H1 (cell line): ENCODE measurements around the gene FGR. TPM values are rescaled to one million over a fixed set of nuclear protein-coding genes. Genes with fewer than 3 reads are reported as not detected.

Experiments used
- CTCF ChIA-PET: fragments of 300-600 bp; sonication (Branson Sonifier 250); formaldehyde crosslinking; loops from one replicate; lab custom pipeline; 2021; ENCODE audit not compliant: partially characterized antibody; lab: Charles Lee
- POLR2A ChIA-PET: fragments of 300-600 bp; sonication (Branson Sonifier 250); formaldehyde crosslinking; loops from one replicate; lab custom pipeline; 2021; ENCODE audit warnings: inconsistent platforms; ENCODE audit not compliant: partially characterized antibody; lab: Charles Lee
- DNase-seq, 2 experiments: peaks; one replicate each; pipeline versions ENCODE4 v3.0.0 to v3.0.0-alpha.2; 2010 to 2022; ENCODE audit warnings: low spot score in 2 of 2, low read depth in 1 of 2, mixed read lengths in 1 of 2
- FAIRE-seq: peaks from 2 replicates; lab custom pipeline; 2011; peaks lifted over from hg19 to GRCh38; lab: Jason Lieb, UNC
- H2AFZ ChIP-seq: 2 replicates; pipeline ENCODE4 v1.8.1; 2012; ENCODE audit warnings: low read length, inconsistent platforms
- H2AK5ac ChIP-seq: 2 replicates; pipeline ENCODE4 v1.6.1; 2013; ENCODE audit warnings: low read depth, low read length
- H2BK120ac ChIP-seq: replicated peaks from 2 replicates; pipeline ENCODE3; 2013; ENCODE audit warnings: low read depth, low read length, inconsistent platforms
- H2BK12ac ChIP-seq: 2 replicates; pipeline ENCODE4 v1.6.1; 2013; ENCODE audit warnings: low read depth, low read length
- H2BK15ac ChIP-seq: 2 replicates; pipeline ENCODE4 v1.6.1; 2013; ENCODE audit warnings: low read length
- H2BK20ac ChIP-seq: 2 replicates; pipeline ENCODE4 v1.6.1; 2013; ENCODE audit warnings: low read length
- H2BK5ac ChIP-seq: 2 replicates; pipeline ENCODE4 v1.6.1; 2013; ENCODE audit warnings: low read depth, low read length
- H3K14ac ChIP-seq: 2 replicates; pipeline ENCODE4 v1.6.1; 2013; ENCODE audit warnings: inconsistent platforms; ENCODE audit not compliant: insufficient read length
- H3K18ac ChIP-seq: 2 replicates; pipeline ENCODE4 v1.6.1; 2013; ENCODE audit warnings: low read length; ENCODE audit errors: extremely low read depth
- H3K23ac ChIP-seq: 2 replicates; pipeline ENCODE4 v1.6.1; 2013; ENCODE audit warnings: inconsistent platforms; ENCODE audit not compliant: insufficient read length
- H3K23me2 ChIP-seq: 2 replicates; pipeline ENCODE4 v1.6.1; 2013; ENCODE audit warnings: low read depth, low read length
- H3K27ac ChIP-seq: 2 replicates; pipeline ENCODE4 v1.6.1; 2011; ENCODE audit warnings: low read depth, low read length, inconsistent platforms
- H3K27me3 ChIP-seq, 4 experiments: replicated peaks in 1 of 4; 1 replicate in 1 of 4; 2 replicates in 3 of 4; pipeline versions ENCODE4 v1.6.1 to v1.8.1; 2011 to 2013; ENCODE audit warnings: low read length in 3 of 4, mild to moderate bottlenecking in 3 of 4, inconsistent platforms in 2 of 4, mixed read lengths in 2 of 4, moderate library complexity in 1 of 4; ENCODE audit not compliant: control insufficient read depth in 3 of 4, insufficient read depth in 3 of 4; ENCODE audit errors: extremely low read depth in 1 of 4
- H3K36me3 ChIP-seq, 4 experiments: 2 replicates each; pipeline versions ENCODE4 v1.6.1 to v1.8.1; 2011 to 2013; ENCODE audit warnings: mild to moderate bottlenecking in 4 of 4, low read length in 3 of 4, moderate library complexity in 2 of 4, control low read depth in 1 of 4, inconsistent platforms in 1 of 4; ENCODE audit not compliant: insufficient read depth in 4 of 4, control insufficient read depth in 2 of 4
- H3K4ac ChIP-seq: replicated peaks from 2 replicates; pipeline ENCODE3; 2013; ENCODE audit warnings: low read length, low read depth, mixed read lengths, inconsistent platforms; ENCODE audit not compliant: insufficient read length
- H3K4me1 ChIP-seq, 4 experiments: replicated peaks in 1 of 4; 1 replicate in 1 of 4; 2 replicates in 3 of 4; pipeline versions ENCODE4 v1.6.1 to v1.8.1; 2011 to 2013; ENCODE audit warnings: low read length in 3 of 4, inconsistent platforms in 2 of 4, mixed read lengths in 1 of 4; ENCODE audit not compliant: insufficient read depth in 4 of 4, control insufficient read depth in 3 of 4
- H3K4me2 ChIP-seq, 2 experiments: 2 replicates each; pipeline versions ENCODE4 v1.6.1 to v1.8.1; 2011 to 2013; ENCODE audit warnings: low read depth in 2 of 2, low read length in 2 of 2, control low read depth in 1 of 2, inconsistent platforms in 1 of 2, mild to moderate bottlenecking in 1 of 2; ENCODE audit not compliant: insufficient read depth in 1 of 2
- H3K4me3 ChIP-seq, 4 experiments: fragments of 200-600, 300-600 bp in 1 of 4; sonication (generic), shearing (Covaris generic), sonication (Bioruptor Twin) in 1 of 4; 2 replicates each; pipeline versions ENCODE4 v1.5.1 to v1.8.1; 2011 to 2016; ENCODE audit warnings: low read length in 4 of 4, low read depth in 3 of 4, control low read depth in 2 of 4, inconsistent platforms in 2 of 4, mild to moderate bottlenecking in 2 of 4, mixed read lengths in 1 of 4, moderate library complexity in 1 of 4; ENCODE audit not compliant: insufficient read depth in 2 of 4; ENCODE audit errors: extremely low read depth in 1 of 4
- H3K56ac ChIP-seq: replicated peaks from 2 replicates; pipeline ENCODE3; 2013; ENCODE audit warnings: low read depth, mild to moderate bottlenecking, mixed read lengths, low read length, inconsistent platforms; ENCODE audit not compliant: insufficient read length
- H3K79me1 ChIP-seq: 2 replicates; pipeline ENCODE4 v1.6.1; 2013; ENCODE audit warnings: low read depth, low read length, control low read depth
- H3K79me2 ChIP-seq, 2 experiments: 2 replicates each; pipeline versions ENCODE4 v1.6.1 to v1.8.1; 2012 to 2013; ENCODE audit warnings: low read length in 2 of 2, mild to moderate bottlenecking in 2 of 2, inconsistent platforms in 1 of 2; ENCODE audit not compliant: insufficient read depth in 2 of 2, control insufficient read depth in 1 of 2
- H3K9ac ChIP-seq, 4 experiments: replicated peaks in 1 of 4; 1 replicate in 1 of 4; 2 replicates in 3 of 4; pipeline versions ENCODE4 v1.6.1 to v1.8.1; 2011 to 2013; ENCODE audit warnings: low read depth in 3 of 4, low read length in 3 of 4, control low read depth in 2 of 4, mild to moderate bottlenecking in 2 of 4, moderate library complexity in 2 of 4, inconsistent platforms in 1 of 4; ENCODE audit errors: extremely low read depth in 1 of 4
- H3K9me3 ChIP-seq, 2 experiments: 2 replicates each; pipeline versions ENCODE4 v1.6.1 to v1.8.1; 2012 to 2013; ENCODE audit warnings: mild to moderate bottlenecking in 2 of 2, moderate library complexity in 2 of 2, control low read depth in 1 of 2, inconsistent platforms in 1 of 2, low read depth in 1 of 2, low read length in 1 of 2, mixed read lengths in 1 of 2; ENCODE audit not compliant: insufficient read depth in 2 of 2
- H4K20me1 ChIP-seq, 2 experiments: replicated peaks in 1 of 2; 2 replicates each; pipeline versions ENCODE3 to v1.8.1; 2011 to 2013; ENCODE audit warnings: inconsistent platforms in 2 of 2, low read length in 2 of 2, mild to moderate bottlenecking in 1 of 2; ENCODE audit not compliant: insufficient read depth in 2 of 2, control insufficient read depth in 1 of 2
- H4K5ac ChIP-seq: 2 replicates; pipeline ENCODE4 v1.6.1; 2013; ENCODE audit warnings: low read length, low read depth, mixed read lengths, inconsistent platforms; ENCODE audit not compliant: insufficient read length
- H4K8ac ChIP-seq: 2 replicates; pipeline ENCODE4 v1.8.0; 2013; ENCODE audit warnings: mild to moderate bottlenecking, moderate library complexity, low read length, inconsistent platforms; ENCODE audit not compliant: insufficient read depth; ENCODE audit errors: extremely low read depth
- H4K91ac ChIP-seq: replicated peaks from 2 replicates; pipeline ENCODE3; 2013; ENCODE audit warnings: low read length, mixed read lengths, inconsistent platforms; ENCODE audit not compliant: insufficient read length
- ASH2L ChIP-seq: fragments of 200-600, 300-600 bp; sonication (generic); IDR thresholded peaks from one replicate; pipeline ENCODE4 v1.7.1; 2017; ENCODE audit warnings: low read length
- CBX5 ChIP-seq: fragments of 300-800, 300-1000 bp; sonication (generic); IDR thresholded peaks from 2 replicates; pipeline ENCODE4 v1.7.1; 2016; ENCODE audit warnings: antibody characterized with exemption, low read length, low read depth
- EGR1 ChIP-seq: IDR thresholded peaks from 2 replicates; pipeline ENCODE4 v1.6.1; 2011; ENCODE audit warnings: low read depth, low read length, borderline replicate concordance
- GTF2F1 ChIP-seq: IDR thresholded peaks from 2 replicates; pipeline ENCODE4 v1.6.1; 2012; ENCODE audit warnings: low read depth, low read length, improper control_type of control experiment, borderline replicate concordance
- JUND ChIP-seq: IDR thresholded peaks from 2 replicates; pipeline ENCODE4 v1.6.1; 2011; ENCODE audit warnings: mild to moderate bottlenecking, improper control_type of control experiment, low read length
- POLR2A ChIP-seq, 2 experiments: IDR thresholded peaks; 1 replicate in 1 of 2; 2 replicates in 1 of 2; pipeline ENCODE4 v1.6.1; 2011; ENCODE audit warnings: low read depth in 2 of 2, low read length in 2 of 2, mild to moderate bottlenecking in 2 of 2; ENCODE audit errors: control extremely low read depth in 1 of 2
- RAD21 ChIP-seq, 2 experiments: IDR thresholded peaks in 1 of 2; conservative IDR thresholded peaks in 1 of 2; 2 replicates each; pipeline ENCODE4 v1.6.1; 2011; ENCODE audit warnings: low read depth in 2 of 2, low read length in 2 of 2, improper control_type of control experiment in 1 of 2, inconsistent platforms in 1 of 2, mild to moderate bottlenecking in 1 of 2, moderate library complexity in 1 of 2
- SP2 ChIP-seq: IDR thresholded peaks from 2 replicates; pipeline ENCODE4 v1.6.1; 2012; ENCODE audit warnings: mild to moderate bottlenecking, low read length, inconsistent platforms
- SUZ12 ChIP-seq: fragments of 200-600 bp; sonication (generic); IDR thresholded peaks from 2 replicates; pipeline ENCODE4 v1.6.1; 2012; ENCODE audit warnings: mild to moderate bottlenecking, inconsistent platforms, low read length, moderate library complexity, mixed read lengths
- TBP ChIP-seq: IDR thresholded peaks from 2 replicates; pipeline ENCODE4 v1.6.1; 2011; ENCODE audit warnings: low read depth, low read length, improper control_type of control experiment
- WGBS, 2 experiments: shearing (Covaris generic) in 1 of 2; methylation state at CpG; one replicate each; pipeline versions ENCODE4 v1.1.6 to v1.1.7; 2013 to 2015; ENCODE audit warnings: low lambda C conversion rate in 2 of 2, mixed read lengths in 2 of 2, inconsistent platforms in 1 of 2, low coverage in 1 of 2, missing lambda C conversion rate in 1 of 2; ENCODE audit not compliant: insufficient replicate concordance in 2 of 2, insufficient coverage in 1 of 2, insufficient read length in 1 of 2; ENCODE audit errors: extremely low coverage in 1 of 2, missing lambda C conversion rate in 1 of 2; 5-methylcytosine and 5-hydroxymethylcytosine counted together
- polyA plus RNA-seq, 7 experiments: library from polyadenylated mRNA; depleted of rRNA in 3 of 7; stranded (reverse) in 5 of 7; unstranded in 2 of 7; fragments of >200 nt in 5 of 7; fragments of 200-250 nt in 2 of 7; gene quantifications; 1 replicate in 5 of 7; 2 replicates in 1 of 7; 4 replicates in 1 of 7; pipeline versions ENCODE4 v1.2.1 to v1.2.3, GENCODE V29; 2011 to 2013; ENCODE audit warnings: missing spikeins in 2 of 7, mixed read lengths in 2 of 7
- total RNA-seq: library from RNA; stranded (reverse); fragmentation: NEBNext Ultra II Directional; extraction: Animal tissue kit (Norgen Biotek cat#: 25700); gene quantifications from 2 replicates; pipeline ENCODE4 v1.2.1, GENCODE V29; 2021

The FGR gene
- total and polyA plus RNA-seq, 2 of the 8 experiments (the other 6 are each of a cell fraction or from before 2014, with no cell fraction given): 0.22 to 0.95 TPM

- no peak for DNase-seq
- Histone ChIP-seq H3K4me1 (peaks cover 0 to 16% (median 9%) of the 10 kb centered on the region in 4 experiments; a peak in 6 of 7 replicates), H3K23me2 (peaks cover 7% of the 10 kb centered on the region), H4K20me1 (peaks cover 0 to 2% of the 10 kb centered on the region in 2 experiments), H2BK120ac (no peak overlapping the region), H3K79me2 (no peaks in the 10 kb centered on the region), H2BK12ac (peak overlapping the region; percentile 82; the same call in 1 of the 2 replicates), H2AK5ac (peak overlapping the region; percentile 25; the same call in 1 of the 2 replicates), H2BK20ac (0 out of 2 replicates have a peak overlapping the region, but pooled peaks have one; percentile 0), H3K4ac (no peak overlapping the region), H4K8ac (no peak overlapping the region), H3K27me3 (peaks cover 0 to 11% (median 6%) of the 10 kb centered on the region in 4 experiments; a peak in 2 of 7 replicates), H3K56ac (no peak overlapping the region), H3K14ac (no peak overlapping the region), H3K4me3 (peak overlapping the region; percentile 50 to 63 (median 54)), H3K9ac (no peak overlapping the region; a peak in 1 of 7 replicates), H3K27ac (no peak overlapping the region), H3K79me1 (no peaks in the 10 kb centered on the region), H3K23ac (no peak overlapping the region), H3K4me2 (peak overlapping the region; percentile 94), H2AFZ (peak overlapping the region; percentile 57; the same call in 1 of the 2 replicates), H4K5ac (no peak overlapping the region), H3K9me3 (no peaks in the 10 kb centered on the region), H2BK5ac (peak overlapping the region; percentile 68; the same call in 1 of the 2 replicates), H4K91ac (no peak overlapping the region), H3K18ac (peak overlapping the region; percentile 80; the same call in 1 of the 2 replicates), H2BK15ac (0 out of 2 replicates have a peak overlapping the region, but pooled peaks have one; percentile 19), H3K36me3 (no peaks in the 10 kb centered on the region)
- WGBS, 2 experiments: 30% methylated on average over 29 of the region's 41 CpGs; no CpG with 5 or more reads in 1 of the 2 experiments
- no peak for FAIRE-seq
- ChIA-PET CTCF (interaction anchor here (0.6 to 37.8 kb wide), 22 partner anchors 8 to 315 kb away, joined by 3 to 1807 read pairs (median 6); partner anchors contain the start of genes AHDC1, GPR3 and IFI6), POLR2A (interaction anchor here (0.5 to 2.1 kb wide), 12 partner anchors 9 to 647 kb away, joined by 3 to 6 read pairs (median 4); partner anchors contain the start of genes AHDC1 and WASF2)
- TF ChIP-seq ASH2L (no peak), SP2 (no peak), GTF2F1 (no peak), JUND (no peak), CBX5 (no peak), SUZ12 (no peak), RAD21 (IDR thresholded peaks at IDR 0.05 in 1 of 2, conservative IDR thresholded peaks at IDR 0.05 in 1 of 2; ENCODE audit: low read depth in 2 of 2, low read length in 2 of 2) (no peak), EGR1 (no peak), POLR2A (IDR thresholded peaks at IDR 0.05; ENCODE audit: control extremely low read depth in 1 of 2, low read depth in 2 of 2, low read length in 2 of 2) (no peak), TBP (no peak)
Observed at GRCh38 chr1:27615346-27616192, 19.4 kb downstream of the FGR start.
